HG03045 (cell line): ENCODE data around the gene ALKBH3.

Experiments
- ATAC-seq: cut with Tn5 transposase; IDR thresholded peaks from one replicate; pipeline ENCODE4 v1.9.1; 2021; ENCODE audit warnings: mild to moderate bottlenecking, moderate library complexity; ENCODE audit not compliant: unreplicated experiment

Gene ALKBH3

GRCh38 chr11:43957571-43957970, 76.9 kb downstream of the ALKBH3 start:
- ATAC-seq: no peak

GRCh38 chr11:43959321-43959995, 78.8 kb downstream of the ALKBH3 start:
- no peak for ATAC-seq

GRCh38 chr11:43962383-43963278, 82.0 kb downstream of the ALKBH3 start:
- no peak for ATAC-seq

GRCh38 chr11:43963279-43963620, 82.6 kb downstream of the ALKBH3 start:
- ATAC-seq: no peak

GRCh38 chr11:43967661-43968060, 87.0 kb downstream of the ALKBH3 start:
- ATAC-seq: no peak

GRCh38 chr11:43968719-43969118, 88.1 kb downstream of the ALKBH3 start:
- ATAC-seq: no peak

- ATAC-seq: no peak
Observed at GRCh38 chr11:43969543-43969942, 88.9 kb downstream of the ALKBH3 start.
